ENCODE measurements around the gene BMP7.

Gene BMP7

DNA sequence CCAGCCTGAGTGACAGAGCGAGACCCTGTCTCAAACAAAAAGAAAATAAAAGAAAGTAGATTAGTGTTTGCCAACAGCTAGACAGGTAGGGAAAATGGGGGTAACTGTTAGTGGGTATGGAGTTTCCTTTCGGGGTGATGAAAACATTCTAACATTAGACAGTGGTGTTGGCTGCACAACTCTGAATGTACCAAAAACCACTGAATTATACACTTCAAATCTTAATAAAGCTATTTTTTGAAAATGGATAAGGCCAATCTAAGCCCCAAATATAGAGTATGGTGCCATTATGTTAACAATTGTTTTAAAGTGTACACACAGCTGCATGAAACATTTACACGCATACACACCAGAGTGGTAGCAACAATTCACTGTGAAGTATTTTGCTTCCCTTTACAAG is 57.0 kb downstream of the BMP7 start:
- no peak overlapping the region for H3K27ac ChIP-seq (ENCODE audit: low read depth, low read length, severe bottlenecking)
- H3K9me3 ChIP-seq (ENCODE audit: control insufficient read depth, low read length), result peaks cover 10% of the 10 kb centered on the region
- no peak overlapping the region for H3K4me3 ChIP-seq (ENCODE audit: extremely low read depth, insufficient read depth, low read length, poor library complexity, severe bottlenecking)
- H3K4me1 ChIP-seq (ENCODE audit: control insufficient read depth, insufficient read depth, low read length, poor library complexity, severe bottlenecking), result peaks cover 23% of the 10 kb centered on the region
- H3K36me3 ChIP-seq (ENCODE audit: control insufficient read depth, insufficient read depth, low read length), result no peaks in the 10 kb centered on the region
- WGBS, 2 experiments (ENCODE audit: insufficient coverage in 2 of 2), result 70 to 80% methylated on average over 1 of the region's 3 CpGs

DNA sequence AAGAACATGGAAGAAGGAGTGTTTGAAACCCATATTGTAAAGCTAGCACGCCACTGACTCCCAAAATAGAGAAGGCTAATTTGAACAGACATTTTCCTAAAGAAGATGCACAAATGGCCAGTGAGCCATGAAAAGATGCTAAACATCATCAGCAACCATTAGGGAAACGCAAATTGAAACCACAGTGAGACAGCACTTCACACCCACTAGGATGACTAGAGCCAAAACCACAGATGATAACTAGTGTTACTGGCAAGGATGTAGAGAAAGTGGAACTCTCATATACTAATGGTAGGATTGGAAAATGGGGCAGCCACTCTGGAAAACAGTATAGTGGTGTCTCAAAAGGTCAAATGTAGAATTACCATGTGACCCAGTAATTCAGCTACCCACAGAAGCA is 58.2 kb downstream of the BMP7 start:
- H3K27ac ChIP-seq (ENCODE audit: low read depth, low read length, severe bottlenecking), result no peak overlapping the region
- no peak overlapping the region for H3K4me3 ChIP-seq (ENCODE audit: extremely low read depth, insufficient read depth, low read length, poor library complexity, severe bottlenecking)
- 86% methylated on average over 1 of the region's 2 CpGs; no CpG with 5 or more reads in 1 of the 2 experiments for WGBS, 2 experiments (ENCODE audit: insufficient coverage in 2 of 2)
- peaks cover 10% of the 10 kb centered on the region for H3K9me3 ChIP-seq (ENCODE audit: control insufficient read depth, low read length)
- peaks cover 23% of the 10 kb centered on the region for H3K4me1 ChIP-seq (ENCODE audit: control insufficient read depth, insufficient read depth, low read length, poor library complexity, severe bottlenecking)
- H3K36me3 ChIP-seq (ENCODE audit: control insufficient read depth, insufficient read depth, low read length), result no peaks in the 10 kb centered on the region

DNA sequence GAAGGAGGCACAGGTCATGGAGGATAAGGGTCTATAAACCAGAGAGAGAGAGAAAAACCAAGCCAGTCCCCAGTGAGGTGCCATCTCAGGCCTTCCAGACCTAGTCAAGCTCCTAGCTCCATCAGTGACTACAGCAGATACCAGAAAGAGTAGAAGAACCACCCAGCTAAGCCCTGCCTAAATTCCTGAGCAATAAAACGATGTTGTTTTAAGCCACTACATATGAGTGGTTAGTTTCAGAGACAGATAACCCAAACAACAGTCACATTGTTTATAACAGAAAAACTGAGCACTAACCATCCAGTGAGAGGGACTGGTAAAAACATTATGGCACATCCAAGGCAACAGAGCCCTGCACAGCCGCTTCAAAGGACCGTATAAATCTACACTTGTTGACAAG is 59.2 kb downstream of the BMP7 start:
- Histone ChIP-seq H3K9me3 (ENCODE audit: control insufficient read depth, low read length) (peaks cover 10% of the 10 kb centered on the region), H3K27ac (ENCODE audit: low read depth, low read length, severe bottlenecking) (no peak overlapping the region), H3K4me3 (ENCODE audit: extremely low read depth, insufficient read depth, low read length, poor library complexity, severe bottlenecking) (no peak overlapping the region), H3K4me1 (ENCODE audit: control insufficient read depth, insufficient read depth, low read length, poor library complexity, severe bottlenecking) (peaks cover 18% of the 10 kb centered on the region), H3K36me3 (ENCODE audit: control insufficient read depth, insufficient read depth, low read length) (no peaks in the 10 kb centered on the region)
- WGBS, 2 experiments (ENCODE audit: insufficient coverage in 2 of 2), result 80 to 92% methylated on average over 1 to 2 of the region's 3 CpGs

DNA sequence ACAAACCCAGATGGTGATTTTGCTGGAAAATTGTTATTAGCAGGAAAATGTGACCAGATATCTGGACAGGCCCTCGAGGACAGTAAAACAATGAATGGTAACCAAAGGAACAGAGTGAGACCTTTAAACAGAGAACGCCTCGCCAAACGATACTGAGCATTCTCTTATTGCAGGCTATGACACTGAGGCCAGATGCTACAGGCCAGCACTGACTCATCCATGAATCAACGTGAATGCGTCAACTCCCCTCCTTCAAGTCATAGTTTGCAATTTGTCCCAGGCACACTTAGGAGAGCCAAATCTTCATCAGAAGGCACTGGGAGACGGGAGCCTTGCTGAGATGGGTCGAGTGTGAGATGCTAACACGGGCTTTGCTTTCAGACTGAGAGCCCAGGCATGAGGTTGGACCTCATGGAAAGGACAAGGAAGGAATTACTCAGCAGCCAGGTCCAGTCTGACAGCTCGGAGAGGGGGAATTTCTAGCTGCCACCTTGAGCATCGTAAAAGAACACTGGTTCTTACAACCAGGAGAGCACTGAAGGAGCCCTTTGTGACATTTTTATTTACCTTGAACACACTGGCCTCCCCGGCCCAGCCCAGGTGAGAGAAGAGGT is 60.7 kb downstream of the BMP7 start:
- no peaks in the 10 kb centered on the region for H3K36me3 ChIP-seq (ENCODE audit: control insufficient read depth, insufficient read depth, low read length)
- peak overlapping the region; percentile 69 for H3K27ac ChIP-seq (ENCODE audit: low read depth, low read length, severe bottlenecking)
- WGBS, 2 experiments (ENCODE audit: insufficient coverage in 2 of 2), result 82 to 84% methylated on average over 10 to 12 of the region's 12 CpGs

DNA sequence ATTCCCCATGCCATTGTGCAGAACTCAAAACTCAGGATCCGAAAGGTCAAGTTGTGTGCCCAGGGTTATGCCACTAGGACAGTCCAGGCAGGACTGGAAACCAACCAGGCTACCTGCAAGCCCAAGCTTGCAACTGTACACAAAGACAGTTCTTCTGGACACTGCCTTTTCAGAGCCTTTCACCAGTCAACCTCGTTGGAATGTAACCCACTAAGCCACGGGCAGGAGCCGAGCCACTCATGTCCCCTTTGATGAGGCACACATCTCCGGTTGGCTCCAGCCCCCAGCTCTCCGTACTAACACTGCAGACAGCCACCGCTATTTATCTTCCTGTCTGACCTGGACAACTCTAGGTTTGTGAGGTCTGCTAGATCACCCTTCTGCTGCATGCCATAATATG is 62.5 kb downstream of the BMP7 start:
- H3K36me3 ChIP-seq (ENCODE audit: control insufficient read depth, insufficient read depth, low read length), result no peaks in the 10 kb centered on the region

More for the DNA sequence above, 60.7 kb downstream of the BMP7 start:
- Histone ChIP-seq H3K9me3 (ENCODE audit: control insufficient read depth, low read length) (peaks cover 10% of the 10 kb centered on the region), H3K4me3 (ENCODE audit: extremely low read depth, insufficient read depth, low read length, poor library complexity, severe bottlenecking) (no peak overlapping the region), H3K4me1 (ENCODE audit: control insufficient read depth, insufficient read depth, low read length, poor library complexity, severe bottlenecking) (peaks cover 12% of the 10 kb centered on the region)

DNA sequence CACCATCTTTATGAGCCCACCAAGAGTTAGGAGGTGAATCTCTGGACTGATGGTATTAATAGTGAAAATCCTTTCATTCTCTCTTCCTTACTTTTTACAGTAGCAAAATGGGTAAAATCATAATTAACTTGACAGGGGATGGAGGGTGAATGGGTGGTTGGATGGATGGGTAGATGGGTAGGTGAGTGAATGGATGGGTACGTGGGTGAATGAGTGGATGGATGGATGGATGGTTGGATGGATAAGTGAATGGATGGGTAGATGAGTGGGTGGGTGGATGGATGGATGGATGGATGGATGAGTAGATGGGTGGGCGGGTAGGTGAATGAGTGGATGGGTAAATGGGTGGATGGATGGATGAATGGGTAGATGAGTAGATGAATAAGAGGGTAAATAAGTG is 63.2 kb downstream of the BMP7 start:
- Histone ChIP-seq H3K4me1 (ENCODE audit: control insufficient read depth, insufficient read depth, low read length, poor library complexity, severe bottlenecking) (peaks cover 13% of the 10 kb centered on the region), H3K4me3 (ENCODE audit: extremely low read depth, insufficient read depth, low read length, poor library complexity, severe bottlenecking) (no peak overlapping the region), H3K36me3 (ENCODE audit: control insufficient read depth, insufficient read depth, low read length) (no peaks in the 10 kb centered on the region), H3K9me3 (ENCODE audit: control insufficient read depth, low read length) (peaks cover 10% of the 10 kb centered on the region), H3K27ac (ENCODE audit: low read depth, low read length, severe bottlenecking) (no peak overlapping the region)
- WGBS, 2 experiments (ENCODE audit: insufficient coverage in 2 of 2), result 85 to 97% methylated on average over 1 to 2 of the region's 2 CpGs

More for the DNA sequence above, 62.5 kb downstream of the BMP7 start:
- peaks cover 12% of the 10 kb centered on the region for H3K4me1 ChIP-seq (ENCODE audit: control insufficient read depth, insufficient read depth, low read length, poor library complexity, severe bottlenecking)
- 91 to 94% methylated on average over 7 of the region's 7 CpGs for WGBS, 2 experiments (ENCODE audit: insufficient coverage in 2 of 2)
- H3K9me3 ChIP-seq (ENCODE audit: control insufficient read depth, low read length), result peaks cover 10% of the 10 kb centered on the region
- no peak overlapping the region for H3K27ac ChIP-seq (ENCODE audit: low read depth, low read length, severe bottlenecking)
- H3K4me3 ChIP-seq (ENCODE audit: extremely low read depth, insufficient read depth, low read length, poor library complexity, severe bottlenecking), result no peak overlapping the region

DNA sequence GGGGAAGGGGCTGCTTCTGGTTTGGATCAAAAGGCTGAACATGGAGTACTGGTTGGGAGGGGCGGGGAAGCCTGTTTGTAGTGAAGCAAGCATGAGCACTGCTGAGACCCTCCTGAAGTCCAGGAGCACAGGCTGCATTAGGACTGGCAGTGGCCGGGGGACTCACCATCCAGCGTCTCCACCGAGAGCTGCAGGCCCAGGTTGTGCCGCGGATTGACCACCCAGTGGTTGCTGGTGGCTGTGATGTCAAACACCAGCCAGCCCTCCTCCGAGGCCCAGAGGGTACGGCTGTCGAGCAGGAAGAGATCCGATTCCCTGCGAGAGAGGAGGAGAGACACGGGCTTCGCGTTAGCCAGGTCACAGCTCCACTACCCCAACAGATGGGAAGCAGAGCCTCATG is 64.1 kb downstream of the BMP7 start:
- no peak overlapping the region for H3K27ac ChIP-seq (ENCODE audit: low read depth, low read length, severe bottlenecking)

DNA sequence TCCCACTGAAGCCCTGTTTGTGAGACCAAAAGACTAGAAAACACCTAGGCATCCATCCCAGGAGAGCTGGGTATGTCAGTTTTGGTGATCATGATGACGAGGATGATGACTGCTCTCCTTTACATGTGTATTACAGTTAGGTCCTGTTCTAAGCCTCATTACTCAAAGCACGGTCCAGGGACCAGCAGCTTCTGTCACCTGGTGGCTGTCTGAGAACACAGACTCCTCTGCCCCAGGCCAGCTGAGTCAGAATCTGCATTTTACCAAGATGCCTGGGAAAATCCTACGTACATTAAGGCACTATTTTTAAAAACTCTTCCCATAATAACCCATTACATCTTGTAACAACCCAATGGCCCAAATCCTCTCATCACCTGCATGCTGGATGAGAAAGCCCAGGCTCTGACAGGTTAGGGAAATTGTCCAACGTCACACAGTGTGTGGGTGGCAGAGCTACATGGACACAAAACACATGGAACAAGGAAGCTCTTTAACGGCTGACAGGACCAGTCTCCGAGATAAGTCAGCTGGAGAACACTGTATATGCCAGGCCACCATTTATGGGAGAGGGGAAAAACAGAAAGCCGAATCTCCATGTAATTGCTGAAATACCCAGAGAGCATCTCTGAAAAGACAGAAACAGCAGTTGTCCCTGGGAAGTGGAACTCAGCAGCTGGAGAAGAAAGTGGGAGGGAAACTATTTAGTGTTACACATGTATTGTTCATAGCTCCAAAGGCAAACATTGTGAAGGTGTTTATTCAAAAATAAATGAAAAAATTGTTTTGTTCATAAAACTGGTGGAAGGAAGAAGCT is 65.4 kb downstream of the BMP7 start:
- H3K9me3 ChIP-seq (ENCODE audit: control insufficient read depth, low read length), result no peaks in the 10 kb centered on the region
- 84 to 86% methylated on average over 6 to 7 of the region's 7 CpGs for WGBS, 2 experiments (ENCODE audit: insufficient coverage in 2 of 2)
- no peaks in the 10 kb centered on the region for H3K36me3 ChIP-seq (ENCODE audit: control insufficient read depth, insufficient read depth, low read length)
- peaks cover 16% of the 10 kb centered on the region for H3K4me1 ChIP-seq (ENCODE audit: control insufficient read depth, insufficient read depth, low read length, poor library complexity, severe bottlenecking)
- H3K27ac ChIP-seq (ENCODE audit: low read depth, low read length, severe bottlenecking), result no peak overlapping the region
- no peak overlapping the region for H3K4me3 ChIP-seq (ENCODE audit: extremely low read depth, insufficient read depth, low read length, poor library complexity, severe bottlenecking)

More for the DNA sequence above, 64.1 kb downstream of the BMP7 start:
- no peaks in the 10 kb centered on the region for H3K36me3 ChIP-seq (ENCODE audit: control insufficient read depth, insufficient read depth, low read length)
- no peak overlapping the region for H3K4me3 ChIP-seq (ENCODE audit: extremely low read depth, insufficient read depth, low read length, poor library complexity, severe bottlenecking)
- H3K4me1 ChIP-seq (ENCODE audit: control insufficient read depth, insufficient read depth, low read length, poor library complexity, severe bottlenecking), result peaks cover 17% of the 10 kb centered on the region
- 88 to 96% methylated on average over 6 to 13 of the region's 14 CpGs for WGBS, 2 experiments (ENCODE audit: insufficient coverage in 2 of 2)
- H3K9me3 ChIP-seq (ENCODE audit: control insufficient read depth, low read length), result peaks cover 7% of the 10 kb centered on the region

DNA sequence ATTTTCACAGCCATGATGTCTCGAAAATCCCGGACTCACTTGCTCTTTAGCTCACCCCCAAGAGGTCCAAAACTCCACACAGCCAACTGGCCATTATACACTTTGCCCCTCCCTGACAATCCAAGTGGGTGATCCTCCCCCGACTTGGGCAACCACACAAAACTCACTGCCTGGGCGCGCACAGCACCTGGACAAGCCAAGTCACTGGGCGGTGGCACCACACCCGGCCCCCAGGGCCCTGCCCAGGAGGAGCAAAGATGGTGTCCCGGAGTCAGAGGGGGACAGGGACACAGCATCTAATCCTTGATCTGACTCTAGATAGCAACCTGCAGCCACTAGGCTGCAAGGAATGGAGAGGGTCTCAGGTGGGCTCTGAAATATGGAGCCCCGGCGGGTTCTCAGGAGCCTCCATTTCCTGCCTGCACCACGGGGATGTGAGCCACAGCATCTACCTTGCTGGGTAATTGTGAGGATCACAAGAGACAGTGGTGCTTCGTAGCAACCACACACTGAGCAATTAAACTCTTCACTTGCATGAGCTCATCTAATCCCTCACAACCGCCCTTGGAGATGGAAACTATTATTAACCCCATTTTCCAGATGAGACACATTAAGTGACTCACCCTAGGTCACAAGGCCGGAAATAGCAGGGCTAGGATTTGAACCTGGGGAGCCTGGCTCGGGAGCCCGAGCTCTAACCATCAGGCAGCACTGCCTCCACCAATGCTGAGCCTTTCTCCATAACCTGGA is 66.6 kb downstream of the BMP7 start:
- no peaks in the 10 kb centered on the region for H3K36me3 ChIP-seq (ENCODE audit: control insufficient read depth, insufficient read depth, low read length)
- 85 to 88% methylated on average over 11 to 13 of the region's 16 CpGs for WGBS, 2 experiments (ENCODE audit: insufficient coverage in 2 of 2)

DNA sequence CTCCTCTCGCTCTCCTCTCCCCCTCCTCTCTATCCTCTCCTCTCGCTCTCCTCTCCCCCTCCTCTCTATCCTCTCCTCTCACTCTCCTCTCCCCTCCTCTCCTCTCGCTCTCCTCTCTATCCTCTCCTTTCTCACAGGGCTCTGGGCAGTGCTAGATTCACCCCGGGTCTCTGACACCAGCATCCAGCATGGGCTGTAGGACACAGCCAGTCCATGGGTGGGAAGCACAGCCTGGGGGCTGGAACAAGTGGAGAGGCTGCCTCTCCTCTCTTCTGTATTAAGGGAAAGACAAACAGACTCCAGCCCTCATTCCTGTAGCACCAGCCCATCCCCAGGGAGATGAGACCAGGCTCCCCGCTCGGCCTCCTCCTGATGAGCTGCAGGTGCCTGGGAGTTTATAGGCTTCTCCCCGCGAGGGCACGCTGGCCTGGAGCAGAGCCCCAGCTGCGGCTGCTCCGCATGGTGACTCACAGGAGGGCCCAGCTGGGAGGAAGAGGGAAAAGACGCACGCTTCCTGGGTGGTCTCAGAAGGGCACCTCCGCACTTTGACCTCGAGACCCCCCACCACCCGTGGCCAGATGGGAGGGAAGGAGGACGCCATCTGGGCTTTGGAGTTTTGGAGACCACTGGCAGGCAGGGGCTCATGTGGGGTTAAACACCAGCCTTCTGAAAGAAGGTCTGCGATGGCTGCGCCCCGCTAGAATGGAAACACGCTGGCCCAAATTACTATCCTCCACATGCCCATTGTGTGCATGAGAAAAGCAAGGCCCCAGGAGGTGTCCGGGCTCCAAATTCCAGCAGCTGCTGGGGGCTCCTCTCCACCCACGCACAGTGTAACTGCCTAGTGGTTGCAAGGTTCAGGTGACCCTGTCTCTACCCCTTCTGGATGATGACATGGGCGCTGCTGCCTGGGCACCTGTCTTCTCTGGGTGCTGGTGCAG is 68.0 kb downstream of the BMP7 start:
- Histone ChIP-seq H3K9me3 (ENCODE audit: control insufficient read depth, low read length) (no peaks in the 10 kb centered on the region), H3K36me3 (ENCODE audit: control insufficient read depth, insufficient read depth, low read length) (no peaks in the 10 kb centered on the region), H3K4me1 (ENCODE audit: control insufficient read depth, insufficient read depth, low read length, poor library complexity, severe bottlenecking) (peaks cover 5% of the 10 kb centered on the region), H3K27ac (ENCODE audit: low read depth, low read length, severe bottlenecking) (no peak overlapping the region), H3K4me3 (ENCODE audit: extremely low read depth, insufficient read depth, low read length, poor library complexity, severe bottlenecking) (no peak overlapping the region)
- WGBS, 2 experiments (ENCODE audit: insufficient coverage in 2 of 2), result 53 to 55% methylated on average over 16 to 22 of the region's 24 CpGs

More for the DNA sequence above, 66.6 kb downstream of the BMP7 start:
- H3K4me3 ChIP-seq (ENCODE audit: extremely low read depth, insufficient read depth, low read length, poor library complexity, severe bottlenecking), result no peak overlapping the region
- no peak overlapping the region for H3K27ac ChIP-seq (ENCODE audit: low read depth, low read length, severe bottlenecking)
- H3K9me3 ChIP-seq (ENCODE audit: control insufficient read depth, low read length), result no peaks in the 10 kb centered on the region
- H3K4me1 ChIP-seq (ENCODE audit: control insufficient read depth, insufficient read depth, low read length, poor library complexity, severe bottlenecking), result peaks cover 5% of the 10 kb centered on the region
